NCI-H2107 treated with DMSO at 0.1 percent for 48 hours (cell line): ENCODE results near the gene ZNF43.
"Not testable (repeated sequence)": the region's sequence is repeated elsewhere in the genome, so short reads cannot be mapped to it uniquely, and the experiment has no call there.

Experiments
- DNase-seq: peaks from one replicate; lab custom pipeline; 2025; ENCODE audit not compliant: unreplicated experiment; lab: John Stamatoyannopoulos, UW

The ZNF43 gene

DNA sequence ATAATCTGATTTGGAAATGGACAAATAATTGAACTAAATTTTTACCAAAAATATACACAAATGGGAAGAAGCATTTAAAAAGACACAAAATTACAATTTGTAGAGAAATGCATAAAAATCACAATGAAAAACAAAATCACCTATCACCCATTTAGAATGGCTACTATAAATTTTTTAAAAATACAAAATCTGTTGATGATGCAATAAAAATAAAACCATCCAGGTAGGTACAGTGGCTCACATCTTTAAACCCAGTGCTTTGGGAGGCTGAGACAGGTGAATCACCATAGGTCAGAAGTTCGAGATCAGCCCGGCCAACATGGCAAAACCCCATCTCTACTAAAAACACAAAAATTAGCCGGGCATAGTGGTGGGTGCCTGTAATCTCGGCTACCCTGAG is 23.5 kb downstream of the ZNF43 start:
- DNase-seq = no peak

DNA sequence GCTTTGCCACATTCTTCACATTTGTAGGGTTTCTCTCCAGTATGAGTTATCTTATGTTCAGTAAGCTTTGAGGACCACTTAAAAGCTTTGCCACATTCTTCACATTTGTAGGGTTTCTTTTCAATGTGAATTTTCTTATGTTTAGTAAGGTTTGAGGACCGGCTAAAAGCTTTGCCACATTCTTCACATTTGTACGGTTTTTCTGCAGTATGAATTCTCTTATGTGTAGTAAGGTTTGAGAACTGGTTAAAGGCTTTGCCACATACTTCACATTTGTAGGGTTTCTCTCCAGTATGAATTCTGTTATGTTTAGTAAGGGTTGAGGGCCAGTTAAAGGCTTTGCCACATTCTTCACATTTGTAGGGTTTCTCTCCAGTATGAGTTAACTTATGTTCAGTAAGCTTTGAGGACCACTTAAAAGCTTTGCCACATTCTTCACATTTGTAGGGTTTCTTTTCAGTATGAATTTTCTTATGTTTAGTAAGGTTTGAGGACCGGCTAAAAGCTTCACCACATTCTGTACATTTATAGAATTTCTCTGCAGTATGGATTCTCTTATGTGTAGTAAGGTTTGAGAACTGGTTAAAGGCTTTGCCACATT is 27.5 kb downstream of the ZNF43 start:
- not testable (repeated sequence) for DNase-seq

DNA sequence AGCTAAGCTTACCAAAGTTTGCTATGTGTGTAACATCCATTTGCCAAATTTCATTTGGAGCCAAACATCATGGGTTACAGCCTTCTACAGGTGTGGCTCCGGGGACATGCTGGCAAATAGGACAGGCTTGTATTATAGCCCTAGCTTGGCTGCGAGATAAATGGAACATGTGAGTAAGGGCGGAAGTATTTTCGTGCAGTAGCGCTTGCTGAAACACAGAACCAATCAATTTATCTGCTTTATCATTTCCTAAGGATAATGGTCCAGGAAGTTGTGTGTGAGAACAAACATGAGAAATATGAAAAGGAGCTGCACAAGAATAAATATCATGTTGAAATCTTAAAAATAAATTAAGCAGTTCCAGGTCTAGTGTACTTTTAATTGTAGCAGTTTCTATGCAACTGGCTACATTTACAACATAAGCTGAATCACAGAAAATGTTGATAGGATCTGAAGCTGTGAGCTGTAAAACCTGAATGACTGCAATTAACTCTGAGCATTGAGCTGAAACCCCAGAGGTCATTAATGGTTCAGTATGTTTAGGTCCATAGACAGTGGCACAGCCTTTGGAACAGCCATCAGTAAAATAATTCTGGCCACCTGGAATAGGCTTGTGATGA is 46.4 kb downstream of the ZNF43 start:
- DNase-seq = no peak

DNA sequence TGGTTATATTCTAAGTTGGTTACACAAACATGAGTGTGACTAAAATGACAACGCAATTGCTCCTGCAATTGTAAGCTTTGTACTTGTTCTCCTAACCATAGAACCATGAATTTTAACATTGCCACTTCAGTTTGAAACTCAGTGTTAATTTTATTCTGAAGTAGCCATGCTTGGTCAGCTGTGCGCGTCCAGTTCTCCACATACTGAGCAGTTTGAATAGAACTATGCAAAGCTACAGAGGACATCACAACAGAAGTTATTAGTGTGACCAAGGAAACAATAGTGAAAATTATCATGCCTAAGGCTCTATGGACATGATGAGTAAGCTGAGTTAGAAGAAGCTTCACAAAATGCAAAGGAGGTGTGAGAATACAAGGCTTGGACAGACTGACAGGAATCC is 49.0 kb downstream of the ZNF43 start:
- DNase-seq = no peak

DNA sequence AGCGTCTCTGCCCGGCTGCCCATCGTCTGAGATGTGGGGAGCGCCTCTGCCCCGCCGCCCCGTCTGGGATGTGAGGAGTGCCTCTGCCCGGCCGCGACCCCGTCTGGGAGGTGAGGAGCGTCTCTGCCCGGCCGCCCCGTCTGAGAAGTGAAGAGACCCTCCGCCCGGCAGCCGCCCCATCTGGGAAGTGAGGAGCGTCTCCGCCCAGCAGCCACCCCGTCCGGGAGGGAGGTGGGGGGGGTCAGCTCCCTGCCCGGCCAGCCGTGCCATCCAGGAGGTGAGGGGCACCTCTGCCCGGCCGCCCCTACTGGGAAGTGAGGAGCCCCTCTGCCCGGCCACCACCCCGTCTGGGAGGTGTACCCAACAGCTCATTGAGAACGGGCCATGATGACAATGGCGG is 60.2 kb downstream of the ZNF43 start:
- DNase-seq = not testable (repeated sequence)

DNA sequence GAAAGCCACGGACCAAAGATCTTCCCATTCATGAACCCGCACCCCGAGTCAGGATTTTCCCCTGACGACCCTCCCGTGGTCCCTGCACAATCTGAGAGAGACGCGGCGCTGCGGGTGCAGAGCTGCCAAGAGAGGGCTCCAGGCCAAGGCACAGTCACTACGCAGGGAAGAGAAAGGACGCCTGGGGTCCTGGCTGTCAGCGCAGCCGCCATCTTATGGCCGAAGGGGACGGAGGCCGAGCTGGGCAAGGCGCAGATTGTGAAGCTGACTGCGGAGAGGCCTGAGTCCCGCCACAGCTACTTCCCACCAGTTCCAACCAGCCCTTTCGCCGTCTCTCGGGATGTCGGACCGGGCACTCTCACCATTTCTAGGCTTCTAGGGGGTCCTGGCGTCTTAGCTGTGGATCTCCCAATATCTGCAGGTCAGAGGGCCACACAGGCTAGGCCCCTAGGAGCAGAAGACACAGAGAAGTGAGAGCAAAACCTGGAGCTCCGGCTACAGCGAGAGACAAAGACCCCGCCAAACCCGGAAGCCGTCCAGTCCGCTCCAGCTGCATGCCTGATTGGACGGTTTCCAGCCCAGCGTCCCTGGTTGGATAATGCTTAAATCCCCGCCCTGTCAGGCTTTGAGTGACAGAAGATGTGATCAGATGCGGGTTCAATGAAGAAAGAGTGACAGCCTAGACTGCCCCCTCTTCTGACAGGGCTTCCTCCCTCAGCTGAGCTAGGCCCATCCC is 68.7 kb downstream of the ZNF43 start, which contains the start of gene ZNF100:
ZNF100 (minus strand) TSS at position 515 of the 736 bp plus-strand sequence; CDS start at position 365, 150 bp downstream.
- peak; percentile 74 for DNase-seq

DNA sequence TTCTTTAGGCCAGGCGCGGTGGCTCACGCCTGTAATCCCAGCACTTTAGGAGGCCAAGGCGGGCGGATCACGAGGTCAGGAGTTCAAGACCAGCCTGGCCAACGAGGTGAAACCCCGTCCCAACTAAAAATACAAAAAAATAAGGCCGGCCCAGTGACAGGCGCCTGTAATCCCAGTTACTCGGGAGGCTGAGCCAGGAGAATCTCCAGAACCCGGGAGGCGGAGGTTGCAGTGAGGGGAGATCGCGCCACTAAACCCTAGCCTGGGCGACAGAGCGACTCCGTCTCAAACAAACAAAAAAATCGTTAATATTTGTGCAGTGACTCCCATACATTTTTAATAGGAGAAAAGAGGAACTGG is 69.3 kb downstream of the ZNF43 start:
- peak; percentile 20 for DNase-seq

DNA sequence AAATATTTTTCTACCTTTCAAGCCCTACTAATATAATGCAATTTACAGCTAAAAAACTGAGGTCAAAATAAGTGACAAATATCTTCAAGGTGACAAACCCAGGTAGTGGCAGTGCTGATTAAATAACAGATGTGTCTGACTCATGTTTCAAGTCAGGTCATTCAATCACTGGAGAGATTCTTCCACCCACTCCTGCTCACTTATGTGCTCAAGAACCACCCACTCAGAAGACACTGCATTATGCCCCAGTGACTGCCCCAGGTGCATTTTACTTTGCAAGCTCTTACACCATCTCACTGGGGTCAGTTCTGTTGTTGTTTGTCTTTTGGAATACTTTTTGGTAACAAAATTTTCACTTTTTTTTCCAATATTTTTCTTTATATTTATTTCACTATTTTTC is 70.8 kb downstream of the ZNF43 start:
- no peak for DNase-seq

DNA sequence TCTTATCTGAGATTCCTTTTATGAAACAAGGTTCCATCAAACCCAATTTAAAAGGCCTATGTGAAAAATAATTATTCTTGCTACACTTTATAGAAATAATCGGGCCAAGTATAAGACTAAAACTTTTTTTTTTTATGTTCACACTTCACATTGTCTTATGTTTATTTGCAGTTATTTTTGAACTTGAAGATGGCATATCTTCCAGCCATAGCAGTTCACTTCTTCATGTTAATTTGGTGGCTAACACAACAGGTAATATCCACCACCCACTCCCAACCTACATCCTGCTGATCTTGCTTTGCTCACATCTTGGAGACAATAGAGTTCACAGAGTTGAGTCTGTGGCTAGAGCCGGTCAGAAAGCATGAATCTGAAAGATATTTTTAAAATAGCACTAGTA is 74.4 kb downstream of the ZNF43 start:
- DNase-seq = not testable (repeated sequence)

DNA sequence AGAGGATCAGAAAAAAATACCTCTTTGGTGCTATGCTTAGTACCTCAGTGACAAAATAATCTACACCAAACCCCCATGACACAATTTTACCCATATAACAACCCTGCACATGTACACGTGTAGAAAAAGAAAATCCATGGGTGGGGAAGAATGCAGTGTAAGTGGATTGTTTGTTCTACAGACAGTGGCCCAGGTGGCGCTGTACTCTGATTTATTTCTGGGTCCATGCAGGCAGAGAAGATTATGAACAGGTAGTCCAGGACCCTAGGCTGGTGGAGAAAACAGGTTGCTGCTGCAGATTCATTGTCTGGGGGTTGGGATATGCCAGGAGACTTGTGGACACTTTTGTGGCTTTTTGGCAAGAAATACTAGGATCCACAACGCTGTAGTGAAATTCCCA is 77.7 kb downstream of the ZNF43 start:
- no peak for DNase-seq

DNA sequence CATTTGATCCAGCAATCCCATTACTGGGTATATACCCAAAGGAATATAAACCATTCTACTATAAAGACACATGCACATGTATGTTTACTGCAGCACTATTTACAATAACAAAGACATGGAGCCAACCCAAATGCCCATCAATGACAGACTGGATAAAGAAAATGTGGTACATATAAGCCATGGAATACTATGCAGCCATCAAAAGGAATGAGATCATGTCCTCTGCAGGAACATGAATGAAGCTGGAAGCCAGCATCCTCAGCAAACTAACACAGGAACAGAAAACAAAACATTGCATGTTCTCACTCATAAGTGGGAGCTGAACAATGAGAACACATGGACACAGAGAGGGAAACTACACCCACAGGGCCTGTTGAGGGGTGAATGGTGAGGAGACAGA is 80.4 kb downstream of the ZNF43 start:
- not testable (repeated sequence) for DNase-seq
